T-cell (primary cell): Measurements from ENCODE around the gene STK40. TPM values are rescaled to one million over a fixed set of nuclear protein-coding genes. Genes with fewer than 3 reads are reported as not detected.

Source experiments
- ATAC-seq, 4 experiments: fragments of 200-7000 bp in 3 of 4; fragments of 150-1000 bp in 1 of 4; cut with Tn5 transposase; replicated peaks in 1 of 4; 1 replicate in 3 of 4; 2 replicates in 1 of 4; pipeline ENCODE4 v1.10.0; 2021; ENCODE audit warnings: moderate library complexity in 3 of 4, mild to moderate bottlenecking in 2 of 4, moderate number of reproducible peaks in 1 of 4
- CTCF ChIA-PET, 2 donors: fragments of 300-600 bp; sonication (Branson Sonifier 250); formaldehyde crosslinking; loops; one replicate each; lab custom pipeline; 2022; ENCODE audit warnings: antibody characterized with exemption in 2 of 2; lab: Charles Lee
- POLR2A ChIA-PET, 2 donors: fragments of 300-600 bp; sonication (Branson Sonifier 250); formaldehyde crosslinking; loops; one replicate each; lab custom pipeline; 2022; ENCODE audit warnings: antibody characterized with exemption in 2 of 2; lab: Charles Lee
- DNase-seq, 35 experiments: peaks; one replicate each; pipeline versions ENCODE4 v3.0.0 to v3.0.0-alpha.2; 2013 to 2023
- H3K27ac ChIP-seq: one replicate; pipeline ENCODE4 v1.5.1; 2013; ENCODE audit warnings: low read length
- H3K27me3 ChIP-seq, 2 experiments: replicated peaks in 1 of 2; 1 replicate in 1 of 2; 2 replicates in 1 of 2; pipeline versions ENCODE4 v1.6.1 to v1.7.0; 2013; ENCODE audit warnings: low read length in 1 of 2, mixed read lengths in 1 of 2; ENCODE audit not compliant: control insufficient read depth in 2 of 2, insufficient read depth in 2 of 2; ENCODE audit errors: extremely low read depth in 1 of 2
- H3K36me3 ChIP-seq, 2 donors: 1 replicate in 1 of 2; 2 replicates in 1 of 2; pipeline versions ENCODE4 v1.6.1 to v1.7.0; 2013; ENCODE audit warnings: low read length in 1 of 2; ENCODE audit not compliant: control insufficient read depth in 2 of 2, insufficient read depth in 1 of 2; ENCODE audit errors: extremely low read depth in 1 of 2
- H3K4me1 ChIP-seq, 2 experiments: 1 replicate in 1 of 2; 2 replicates in 1 of 2; pipeline versions ENCODE4 v1.6.1 to v1.7.0; 2013; ENCODE audit warnings: low read length in 2 of 2, mixed read lengths in 1 of 2; ENCODE audit not compliant: insufficient read depth in 2 of 2, control insufficient read depth in 1 of 2; ENCODE audit errors: extremely low read depth in 1 of 2
- H3K4me3 ChIP-seq, 2 donors: 1 replicate in 1 of 2; 2 replicates in 1 of 2; pipeline versions ENCODE4 v1.5.1 to v1.7.0; 2013; ENCODE audit warnings: mild to moderate bottlenecking in 2 of 2, low read length in 1 of 2, moderate library complexity in 1 of 2; ENCODE audit not compliant: control insufficient read depth in 1 of 2; ENCODE audit errors: extremely low read depth in 1 of 2
- H3K9me3 ChIP-seq: 2 replicates; pipeline ENCODE4 v1.7.0; 2013
- H3K27ac Mint-ChIP-seq, 2 donors: one replicate each; pipeline ENCODE4 v1.8.0; 2020 to 2021; ENCODE audit warnings: mild to moderate bottlenecking in 2 of 2, mixed read lengths in 2 of 2
- H3K27me3 Mint-ChIP-seq, 2 donors: one replicate each; pipeline ENCODE4 v1.8.0; 2021 to 2022; ENCODE audit warnings: mixed read lengths in 2 of 2
- H3K36me3 Mint-ChIP-seq: one replicate; pipeline ENCODE4 v1.8.0; 2021; ENCODE audit warnings: mixed read lengths
- H3K4me1 Mint-ChIP-seq, 3 donors: one replicate each; pipeline ENCODE4 v1.8.0; 2020 to 2022; ENCODE audit warnings: mixed read lengths in 3 of 3, mild to moderate bottlenecking in 1 of 3
- H3K4me3 Mint-ChIP-seq, 3 donors: one replicate each; pipeline ENCODE4 v1.8.0; 2020 to 2022; ENCODE audit warnings: mild to moderate bottlenecking in 3 of 3, mixed read lengths in 3 of 3, moderate library complexity in 3 of 3
- H3K9me3 Mint-ChIP-seq, 3 donors: one replicate each; pipeline ENCODE4 v1.8.0; 2020 to 2022; ENCODE audit warnings: mixed read lengths in 3 of 3
- WGBS: methylation state at CpG from one replicate; pipeline ENCODE4 v1.1.5; 2013; ENCODE audit warnings: missing lambda C conversion rate; ENCODE audit not compliant: insufficient coverage; 5-methylcytosine and 5-hydroxymethylcytosine counted together
- total RNA-seq, 35 experiments: library from RNA in 6 of 35; stranded (reverse) in 6 of 35; fragments of 120-200 nt in 1 of 35; gene quantifications; one replicate each; pipeline versions ENCODE4 v1.2.1 to v1.2.4 and lab custom pipeline; 2013 to 2026

STK40 gene
- total RNA-seq, 5 donors from 2014 or later (not counting 1 experiment from before 2014, with no cell fraction given) = 29.6 to 71.1 (median 56.7) TPM

GRCh38 chr1:36383240-36383639 is 2.5 kb downstream of the STK40 start:
- peak overlapping the region in 2 of 3 donors; percentile 60 to 98 for H3K4me3 Mint-ChIP-seq
- H3K4me3 ChIP-seq = no peak overlapping the region
- WGBS = 93% methylated on average over 4 of the region's 4 CpGs

GRCh38 chr1:36382669-36383068 is 3.1 kb downstream of the STK40 start:
- H3K27me3 Mint-ChIP-seq = no peaks in the 10 kb centered on the region
- H3K27ac ChIP-seq = no peak overlapping the region
- peak overlapping the region in 1 of 3 donors; percentile 98 for H3K4me3 Mint-ChIP-seq
- whole genome bisulfite sequencing = 97% methylated on average over 3 of the region's 4 CpGs
- H3K9me3 ChIP-seq = no peaks in the 10 kb centered on the region
- H3K4me1 ChIP-seq = peaks cover 19 to 74% of the 10 kb centered on the region in 2 experiments
- H3K27ac Mint-ChIP-seq = peak overlapping the region in 1 of 2 donors; percentile 59
- peaks cover 4% of the 10 kb centered on the region for H3K36me3 Mint-ChIP-seq
- no peak for ATAC-seq
- H3K4me1 Mint-ChIP-seq = peaks cover 73 to 86% (median 85%) of the 10 kb centered on the region in 3 donors
- H3K36me3 ChIP-seq = peaks cover 3 to 4% of the 10 kb centered on the region in 2 donors
- ChIA-PET POLR2A (interaction anchor here in 1 of 2 donors (0.6 kb wide), 2 partner anchors 122 to 1291 kb away, joined by 8 to 9 read pairs; no protein-coding TSS in a partner anchor), CTCF (interaction anchor here (0.6 to 1.1 kb wide), 5 partner anchors 14 to 17 kb away, joined by 3 read pairs; no protein-coding TSS in a partner anchor)
- no peaks in the 10 kb centered on the region for H3K9me3 Mint-ChIP-seq
- DNase-seq = no peak
- no peaks in the 10 kb centered on the region for H3K27me3 ChIP-seq
- no peak overlapping the region for H3K4me3 ChIP-seq

More at GRCh38 chr1:36383240-36383639, 2.5 kb downstream of the STK40 start:
- peaks cover 13 to 68% of the 10 kb centered on the region in 2 experiments for H3K4me1 ChIP-seq
- H3K27me3 ChIP-seq = no peaks in the 10 kb centered on the region
- H3K9me3 Mint-ChIP-seq = no peaks in the 10 kb centered on the region
- H3K9me3 ChIP-seq = no peaks in the 10 kb centered on the region
- H3K36me3 Mint-ChIP-seq = peaks cover 4% of the 10 kb centered on the region
- DNase-seq (no peak), ATAC-seq (no peak)
- peak overlapping the region; percentile 59 to 78 for H3K27ac Mint-ChIP-seq
- POLR2A ChIA-PET = no interaction called here
- H3K4me1 Mint-ChIP-seq = peaks cover 69 to 83% (median 80%) of the 10 kb centered on the region in 3 donors
- H3K27me3 Mint-ChIP-seq = no peaks in the 10 kb centered on the region
- H3K36me3 ChIP-seq = peaks cover 0 to 4% of the 10 kb centered on the region in 2 donors
- no peak overlapping the region for H3K27ac ChIP-seq
- CTCF ChIA-PET = interaction anchor here (0.6 to 1.0 kb wide), 2 partner anchors 15 to 16 kb away, joined by 3 read pairs; no protein-coding TSS in a partner anchor

- ChIA-PET CTCF (interaction anchor here in 1 of 2 donors (0.6 to 1.1 kb wide), 5 partner anchors 13 to 154 kb away, joined by 3 read pairs; no protein-coding TSS in a partner anchor), POLR2A (interaction anchor here in 1 of 2 donors (0.6 kb wide), 2 partner anchors 122 to 1291 kb away, joined by 8 to 9 read pairs; no protein-coding TSS in a partner anchor)
- Histone ChIP-seq H3K36me3 (peaks cover 0 to 3% of the 10 kb centered on the region in 2 donors), H3K27ac (no peak overlapping the region), H3K4me1 (peaks cover 21 to 78% of the 10 kb centered on the region in 2 experiments), H3K4me3 (no peak overlapping the region), H3K27me3 (no peaks in the 10 kb centered on the region), H3K9me3 (no peaks in the 10 kb centered on the region)
- no peak for DNase-seq
- H3K27ac Mint-ChIP-seq = peak overlapping the region; percentile 72 to 79
- H3K4me3 Mint-ChIP-seq = no peak overlapping the region
- no peaks in the 10 kb centered on the region for H3K27me3 Mint-ChIP-seq
- H3K36me3 Mint-ChIP-seq = peaks cover 4% of the 10 kb centered on the region
- no peaks in the 10 kb centered on the region for H3K9me3 Mint-ChIP-seq
- WGBS = 96% methylated on average over 8 of the region's 9 CpGs
- ATAC-seq = no peak
- peaks cover 77 to 85% (median 85%) of the 10 kb centered on the region in 3 donors for H3K4me1 Mint-ChIP-seq
These were observed 3.5 kb downstream of the STK40 start for GRCh38 chr1:36382231-36382630.

- DNase-seq = no peak
- H3K9me3 ChIP-seq = no peaks in the 10 kb centered on the region
- ChIA-PET CTCF (no interaction called here), POLR2A (no interaction called here)
- WGBS = 100% methylated on average over 2 of the region's 5 CpGs
- no peak for ATAC-seq
- H3K4me1 ChIP-seq = peaks cover 18 to 72% of the 10 kb centered on the region in 2 experiments
- no peak overlapping the region for H3K4me3 ChIP-seq
- peaks cover 76 to 82% (median 79%) of the 10 kb centered on the region in 3 donors for H3K4me1 Mint-ChIP-seq
- H3K27me3 Mint-ChIP-seq = no peaks in the 10 kb centered on the region
- H3K27me3 ChIP-seq = no peaks in the 10 kb centered on the region
- no peak overlapping the region for H3K27ac ChIP-seq
- peaks cover 4% of the 10 kb centered on the region for H3K36me3 Mint-ChIP-seq
- H3K4me3 Mint-ChIP-seq = no peak overlapping the region
- no peaks in the 10 kb centered on the region for H3K9me3 Mint-ChIP-seq
- H3K27ac Mint-ChIP-seq = peak overlapping the region; percentile 72 to 79
- H3K36me3 ChIP-seq = peaks cover 0 to 3% of the 10 kb centered on the region in 2 donors
These were observed 4.3 kb downstream of the STK40 start for GRCh38 chr1:36381405-36381804.

GRCh38 chr1:36380782-36381181 is 4.9 kb downstream of the STK40 start:
- H3K4me1 Mint-ChIP-seq = peaks cover 77 to 86% (median 81%) of the 10 kb centered on the region in 3 donors
- peaks cover 0 to 6% of the 10 kb centered on the region in 2 donors for H3K36me3 ChIP-seq
- no peaks in the 10 kb centered on the region for H3K27me3 Mint-ChIP-seq
- DNase-seq = no peak
- CTCF ChIA-PET = no interaction called here
- H3K9me3 ChIP-seq = no peaks in the 10 kb centered on the region
- peaks cover 20 to 75% of the 10 kb centered on the region in 2 experiments for H3K4me1 ChIP-seq
- 93% methylated on average over 3 of the region's 3 CpGs for WGBS
- H3K4me3 Mint-ChIP-seq = no peak overlapping the region
- no peak for ATAC-seq
- no peak overlapping the region for H3K4me3 ChIP-seq
- peak overlapping the region; percentile 72 to 79 for H3K27ac Mint-ChIP-seq
- POLR2A ChIA-PET = no interaction called here
- H3K36me3 Mint-ChIP-seq = peaks cover 9% of the 10 kb centered on the region
- no peaks in the 10 kb centered on the region for H3K27me3 ChIP-seq
- no peaks in the 10 kb centered on the region for H3K9me3 Mint-ChIP-seq
- H3K27ac ChIP-seq = no peak overlapping the region

- ATAC-seq = no peak
- H3K27me3 ChIP-seq = no peaks in the 10 kb centered on the region
- H3K36me3 ChIP-seq = peaks cover 0 to 6% of the 10 kb centered on the region in 2 donors
- WGBS = 100% methylated on average over 1 of the region's 5 CpGs
- no peaks in the 10 kb centered on the region for H3K9me3 Mint-ChIP-seq
- CTCF ChIA-PET = no interaction called here
- no peak for DNase-seq
- no peaks in the 10 kb centered on the region for H3K27me3 Mint-ChIP-seq
- POLR2A ChIA-PET = no interaction called here
- peaks cover 20 to 80% of the 10 kb centered on the region in 2 experiments for H3K4me1 ChIP-seq
- peaks cover 9% of the 10 kb centered on the region for H3K36me3 Mint-ChIP-seq
- no peaks in the 10 kb centered on the region for H3K9me3 ChIP-seq
- H3K27ac ChIP-seq = no peak overlapping the region
- peaks cover 78 to 91% (median 82%) of the 10 kb centered on the region in 3 donors for H3K4me1 Mint-ChIP-seq
- H3K27ac Mint-ChIP-seq = peak overlapping the region; percentile 72 to 79
- H3K4me3 ChIP-seq = no peak overlapping the region
- no peak overlapping the region for H3K4me3 Mint-ChIP-seq
These were observed 5.5 kb downstream of the STK40 start for GRCh38 chr1:36380143-36380619.
